ENCODE measurements around the gene PLET1. TPM values are rescaled to one million over a fixed set of nuclear protein-coding genes. Genes with fewer than 3 reads are reported as not detected.

Gene PLET1, protein sequence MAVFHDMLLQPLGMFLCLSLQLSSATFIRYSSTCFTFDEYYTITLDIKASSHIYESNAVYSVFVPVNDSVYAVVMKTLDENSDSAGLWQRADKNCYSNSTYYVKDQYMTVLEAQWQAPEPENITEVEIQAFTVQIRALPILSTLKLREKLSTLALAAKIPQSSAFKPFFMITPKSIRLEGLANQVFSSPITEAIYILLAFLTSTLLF
- total RNA-seq = not detected

DNA sequence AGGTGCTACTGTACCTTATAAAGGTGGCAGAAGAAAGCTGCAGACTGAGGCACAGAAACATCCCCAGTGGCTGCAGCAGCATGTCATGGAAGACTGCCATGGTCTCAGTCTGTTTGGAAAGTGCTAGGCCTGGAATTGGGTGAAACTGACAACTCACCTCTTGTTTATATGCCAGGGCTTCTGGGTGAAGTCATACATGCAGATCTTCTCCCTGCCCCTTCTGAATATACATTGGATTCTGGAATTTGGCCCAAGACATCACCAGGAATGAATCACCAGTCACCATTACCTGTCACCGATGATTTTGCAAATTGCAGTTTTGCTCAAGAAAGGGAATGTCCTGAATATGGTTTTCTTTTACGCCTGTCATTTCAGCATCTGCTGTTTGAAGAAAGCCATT lies at the start of gene PLET1:
TSS of gene PLET1 (minus strand) at position 371 of the 400 bp plus-strand sequence. CDS start at position 100, 271 bp downstream.
- POLR2A ChIA-PET = no interaction called here
- intact Hi-C loops (cut with DNase I, micrococcal nuclease) = no loop called here
- H3K27ac Mint-ChIP-seq = no peak within 1 kb of the TSS
- no peaks in the 10 kb centered on the region for H3K9me3 Mint-ChIP-seq (ENCODE audit: low read depth)
- H3K4me1 Mint-ChIP-seq = no peaks in the 10 kb centered on the region
- no peak within 1 kb of the TSS for H3K4me3 Mint-ChIP-seq
- ATAC-seq (no peak), DNase-seq (no peak)
- H3K27me3 Mint-ChIP-seq = no peaks in the 10 kb centered on the region
- H3K36me3 Mint-ChIP-seq (ENCODE audit: low read depth) = no peaks in the 10 kb centered on the region
- CTCF ChIA-PET = no interaction called here

DNA sequence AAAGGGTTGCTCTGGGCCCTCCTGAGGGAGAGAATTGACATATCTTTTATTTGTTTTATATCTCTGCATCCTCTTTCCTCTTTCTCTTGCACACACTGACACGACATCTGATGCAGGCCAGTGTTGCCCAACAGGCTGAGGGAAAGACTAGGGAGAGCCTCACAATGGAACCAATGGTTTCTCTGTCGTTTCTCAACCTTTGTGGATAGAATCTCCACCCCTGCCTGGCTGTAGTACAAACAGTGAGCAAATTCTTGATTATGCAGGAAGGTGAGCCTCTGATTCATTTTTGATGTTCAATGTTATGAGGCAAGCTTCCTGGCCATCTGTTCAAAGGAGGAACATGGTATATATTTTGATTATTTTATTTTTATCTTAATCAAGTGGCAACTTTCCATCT lies 49.8 kb upstream of the PLET1 start:
- Mint-ChIP-seq H3K27ac (no peak overlapping the region), H3K27me3 (no peaks in the 10 kb centered on the region), H3K36me3 (ENCODE audit: low read depth) (peaks cover 1% of the 10 kb centered on the region), H3K4me3 (no peak overlapping the region), H3K4me1 (peaks cover 4% of the 10 kb centered on the region), H3K9me3 (ENCODE audit: low read depth) (peaks cover 7% of the 10 kb centered on the region)
- no peak for ATAC-seq
- ChIA-PET POLR2A (no interaction called here), CTCF (interaction anchor here (0.8 kb wide), 1 partner anchor 305 kb away, joined by 3 read pairs; no protein-coding TSS in a partner anchor)
- no peak for DNase-seq
- intact Hi-C loops (cut with DNase I, micrococcal nuclease) = no loop called here

DNA sequence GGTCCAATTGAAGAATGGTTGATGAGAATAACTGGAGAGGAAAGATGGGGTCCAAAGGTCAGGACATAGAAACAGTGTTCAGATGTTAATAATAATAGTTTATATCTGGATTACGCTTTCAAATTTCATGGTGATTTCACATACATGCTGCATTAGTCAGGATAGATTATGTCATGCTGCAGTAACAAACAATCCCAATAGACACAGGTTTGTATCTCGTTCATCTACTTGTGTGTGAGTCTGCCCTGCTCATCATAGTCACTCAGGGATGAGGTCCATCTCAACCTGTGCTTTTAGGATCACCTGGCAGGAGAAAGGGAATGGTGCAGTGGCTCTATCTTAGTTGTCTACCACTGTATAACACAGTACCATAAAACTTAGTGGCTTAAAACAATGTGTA lies 48.0 kb upstream of the PLET1 start:
- ChIA-PET CTCF (no interaction called here), POLR2A (no interaction called here)
- Mint-ChIP-seq H3K36me3 (ENCODE audit: low read depth) (peaks cover 1% of the 10 kb centered on the region), H3K9me3 (ENCODE audit: low read depth) (peaks cover 7% of the 10 kb centered on the region), H3K27me3 (no peaks in the 10 kb centered on the region), H3K4me3 (no peak overlapping the region), H3K27ac (no peak overlapping the region), H3K4me1 (no peaks in the 10 kb centered on the region)
- intact Hi-C loops (cut with DNase I, micrococcal nuclease) = no loop called here
- ATAC-seq (no peak), DNase-seq (no peak)

DNA sequence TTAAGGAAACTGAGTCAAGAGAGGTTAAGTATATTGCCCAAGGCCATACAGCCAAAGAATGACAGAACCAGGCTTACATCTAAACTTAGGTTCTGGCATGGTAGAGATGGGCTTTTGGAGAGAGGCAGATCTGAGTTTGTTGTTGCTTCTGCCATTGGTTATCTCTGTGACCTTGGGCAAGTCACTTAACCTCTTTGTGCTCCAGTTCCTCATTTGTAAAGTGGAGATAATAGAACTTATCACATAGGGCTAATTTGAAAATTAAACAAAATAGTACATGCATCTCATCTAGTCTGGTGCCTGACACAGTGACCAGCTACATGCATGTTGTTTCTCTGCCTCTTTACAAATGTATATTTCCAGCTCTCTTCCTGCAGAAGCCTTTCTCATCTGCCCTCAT lies 47.0 kb upstream of the PLET1 start:
- Mint-ChIP-seq H3K4me1 (no peaks in the 10 kb centered on the region), H3K4me3 (no peak overlapping the region), H3K9me3 (ENCODE audit: low read depth) (peaks cover 7% of the 10 kb centered on the region), H3K27ac (no peak overlapping the region), H3K27me3 (no peaks in the 10 kb centered on the region), H3K36me3 (ENCODE audit: low read depth) (peaks cover 3% of the 10 kb centered on the region)
- ATAC-seq = no peak
- intact Hi-C loops (cut with DNase I, micrococcal nuclease) = no loop called here
- no peak for DNase-seq
- ChIA-PET CTCF (no interaction called here), POLR2A (no interaction called here)

DNA sequence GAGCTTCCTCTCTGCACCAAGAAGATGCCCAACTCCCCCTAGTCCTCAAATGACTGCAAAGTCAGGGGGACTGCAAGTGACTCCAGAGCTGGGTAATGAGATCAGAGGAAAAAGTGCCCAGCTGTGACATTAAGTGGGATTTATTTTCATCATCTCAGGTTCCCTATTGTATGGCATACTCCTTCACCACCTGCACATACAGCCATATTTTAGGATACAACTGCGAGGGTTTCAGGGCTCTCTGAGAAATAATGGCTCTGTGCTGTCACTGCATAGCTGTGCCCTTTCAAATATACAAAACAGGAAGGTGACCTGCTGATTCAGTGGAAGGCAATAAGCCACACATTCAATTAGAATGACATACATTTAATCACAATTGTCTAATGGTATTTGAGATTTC lies 45.6 kb upstream of the PLET1 start:
- Mint-ChIP-seq H3K36me3 (ENCODE audit: low read depth) (peaks cover 3% of the 10 kb centered on the region), H3K4me1 (peaks cover 6% of the 10 kb centered on the region), H3K4me3 (no peak overlapping the region), H3K27me3 (no peaks in the 10 kb centered on the region), H3K9me3 (ENCODE audit: low read depth) (peaks cover 7% of the 10 kb centered on the region), H3K27ac (no peak overlapping the region)
- DNase-seq (no peak), ATAC-seq (no peak)
- CTCF ChIA-PET = no interaction called here
- POLR2A ChIA-PET = no interaction called here
- intact Hi-C loops (cut with DNase I, micrococcal nuclease) = no loop called here

DNA sequence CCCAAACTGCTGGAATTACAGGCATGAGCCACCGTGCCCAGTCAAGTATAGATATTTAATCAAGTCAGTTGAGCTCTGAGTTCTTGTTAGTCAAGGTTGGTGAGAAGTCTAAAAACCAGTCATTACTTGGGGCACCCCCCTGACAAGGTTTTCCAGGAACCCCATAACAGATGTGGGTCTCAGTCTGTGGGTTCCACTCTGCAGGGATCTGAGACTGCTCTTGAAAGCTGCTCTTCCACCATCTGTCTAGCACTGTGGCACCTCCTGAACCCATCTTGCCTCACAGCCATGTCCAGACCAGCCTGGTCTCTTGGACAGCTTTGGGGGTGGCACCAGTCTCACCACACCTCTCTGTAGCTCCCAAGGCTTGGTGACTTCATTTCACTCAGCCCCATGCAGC lies 44.3 kb upstream of the PLET1 start:
- peaks cover 7% of the 10 kb centered on the region for H3K9me3 Mint-ChIP-seq (ENCODE audit: low read depth)
- ChIA-PET CTCF (interaction anchor here (1.2 kb wide), 1 partner anchor 9 kb away, joined by 3 read pairs; no protein-coding TSS in a partner anchor), POLR2A (no interaction called here)
- peaks cover 8% of the 10 kb centered on the region for H3K4me1 Mint-ChIP-seq
- no peaks in the 10 kb centered on the region for H3K27me3 Mint-ChIP-seq
- peaks cover 3% of the 10 kb centered on the region for H3K36me3 Mint-ChIP-seq (ENCODE audit: low read depth)
- DNase-seq (no peak), ATAC-seq (peak; percentile 57)
- no peak overlapping the region for H3K4me3 Mint-ChIP-seq
- intact Hi-C loops (cut with DNase I, micrococcal nuclease) = no loop called here
- no peak overlapping the region for H3K27ac Mint-ChIP-seq

DNA sequence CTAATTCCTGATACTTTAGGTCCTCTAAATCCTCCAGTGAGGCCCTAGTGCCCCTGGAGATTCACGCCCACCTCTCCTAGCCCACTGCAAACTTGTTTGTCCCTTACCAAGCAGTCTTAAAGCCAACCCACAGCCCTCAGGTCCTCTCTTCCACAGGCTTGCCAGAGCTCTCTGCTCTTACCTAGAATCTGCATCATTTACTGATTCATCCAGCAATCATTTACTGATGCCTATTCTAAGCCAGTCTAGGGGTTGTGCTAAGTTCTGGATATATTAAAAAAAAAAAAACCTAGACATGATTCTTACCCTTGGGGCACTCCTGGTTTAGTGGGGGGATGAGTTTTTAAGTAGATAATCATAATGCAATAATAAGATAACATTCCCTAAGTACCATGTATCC lies 43.0 kb upstream of the PLET1 start:
- DNase-seq = no peak
- CTCF ChIA-PET = no interaction called here
- Mint-ChIP-seq H3K4me3 (no peak overlapping the region), H3K4me1 (peaks cover 12% of the 10 kb centered on the region), H3K36me3 (ENCODE audit: low read depth) (peaks cover 3% of the 10 kb centered on the region), H3K9me3 (ENCODE audit: low read depth) (peaks cover 3% of the 10 kb centered on the region), H3K27ac (no peak overlapping the region), H3K27me3 (no peaks in the 10 kb centered on the region)
- intact Hi-C loops (cut with DNase I, micrococcal nuclease) = no loop called here
- no peak for ATAC-seq
- POLR2A ChIA-PET = no interaction called here

DNA sequence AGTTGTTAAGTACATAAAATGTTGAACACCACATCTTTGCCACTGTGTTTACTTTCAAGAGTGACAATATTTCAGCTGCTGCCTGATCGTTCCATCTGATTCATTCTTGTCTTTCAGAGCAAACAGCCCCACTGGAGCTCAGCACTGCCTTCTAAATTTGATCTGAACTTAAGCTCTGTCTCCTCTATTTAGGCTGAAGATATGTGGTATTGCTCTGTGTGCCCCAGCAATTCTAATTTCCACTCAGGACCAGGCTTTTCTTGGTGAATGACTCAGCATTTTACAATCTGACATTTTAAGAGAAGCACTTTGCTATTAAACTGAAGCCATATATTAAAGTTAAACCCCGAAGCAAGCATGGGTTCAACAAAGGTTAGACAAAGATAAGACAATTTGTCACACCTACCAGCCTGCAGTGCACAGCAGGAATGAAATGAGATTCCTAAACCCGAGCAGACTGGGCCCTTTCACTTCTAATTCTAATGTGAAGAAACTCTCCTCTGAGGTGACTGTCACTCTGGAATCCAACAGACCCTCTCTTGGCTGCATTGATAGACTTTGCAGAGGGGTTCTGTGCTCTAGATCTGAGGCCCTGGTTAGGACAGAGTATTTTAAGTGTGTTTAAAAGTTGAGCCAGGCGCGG lies 41.7 kb upstream of the PLET1 start:
- Mint-ChIP-seq H3K27ac (peak overlapping the region; percentile 51), H3K4me3 (no peak overlapping the region)
- DNase-seq = no peak

DNA sequence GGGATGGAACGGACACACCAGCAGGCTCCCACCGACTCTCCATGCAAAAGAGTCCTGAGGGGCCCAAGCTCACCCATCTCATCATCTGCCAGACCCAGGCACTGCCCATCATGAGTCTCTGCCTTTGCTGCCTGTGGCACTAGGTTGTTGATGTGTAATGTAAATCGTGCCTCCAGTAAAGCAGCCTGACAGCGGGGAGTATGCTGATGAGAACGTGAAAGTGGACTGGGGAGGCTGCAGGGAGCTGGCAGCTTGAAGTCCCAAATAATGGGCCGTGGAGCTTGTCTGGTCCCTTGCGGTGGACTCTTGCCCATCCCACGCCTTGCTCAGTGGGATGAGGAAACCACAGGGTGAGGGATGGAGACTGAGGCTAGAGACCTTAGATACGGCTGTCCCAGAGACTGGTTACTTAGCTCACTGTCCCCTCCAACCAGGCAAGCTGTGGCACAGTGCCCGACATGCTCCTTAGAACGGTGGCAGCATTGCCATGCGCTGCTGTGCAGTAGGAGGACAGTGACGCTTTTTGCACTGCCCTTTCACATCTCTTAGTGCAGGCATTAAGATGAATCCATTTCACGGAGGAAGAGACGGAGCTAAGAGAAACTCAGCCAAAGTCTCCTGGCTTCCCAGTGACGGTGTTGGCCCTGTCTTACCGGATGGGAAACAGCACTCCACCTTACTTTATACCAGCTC lies 39.6 kb upstream of the PLET1 start:
- ChIA-PET CTCF (interaction anchor here (0.6 to 1.4 kb wide), 5 partner anchors 34 to 1722 kb away, joined by 3 to 4 read pairs (median 3); no protein-coding TSS in a partner anchor), POLR2A (no interaction called here)
- H3K27ac Mint-ChIP-seq = no peak overlapping the region
- peaks cover 3% of the 10 kb centered on the region for H3K36me3 Mint-ChIP-seq (ENCODE audit: low read depth)
- no peak overlapping the region for H3K4me3 Mint-ChIP-seq
- intact Hi-C loops (cut with DNase I, micrococcal nuclease) = no loop called here
- peaks cover 40% of the 10 kb centered on the region for H3K4me1 Mint-ChIP-seq
- H3K9me3 Mint-ChIP-seq (ENCODE audit: low read depth) = no peaks in the 10 kb centered on the region
- H3K27me3 Mint-ChIP-seq = no peaks in the 10 kb centered on the region
- DNase-seq = no peak
- ATAC-seq = no peak

More for the DNA sequence above, 41.7 kb upstream of the PLET1 start:
- no peak for ATAC-seq
- H3K36me3 Mint-ChIP-seq (ENCODE audit: low read depth) = peaks cover 3% of the 10 kb centered on the region
- intact Hi-C loops (cut with DNase I, micrococcal nuclease) = no loop called here
- H3K9me3 Mint-ChIP-seq (ENCODE audit: low read depth) = no peaks in the 10 kb centered on the region
- ChIA-PET POLR2A (no interaction called here), CTCF (interaction anchor here (0.9 kb wide), 1 partner anchor 19 kb away, joined by 3 read pairs; no protein-coding TSS in a partner anchor)
- peaks cover 25% of the 10 kb centered on the region for H3K4me1 Mint-ChIP-seq
- H3K27me3 Mint-ChIP-seq = no peaks in the 10 kb centered on the region

DNA sequence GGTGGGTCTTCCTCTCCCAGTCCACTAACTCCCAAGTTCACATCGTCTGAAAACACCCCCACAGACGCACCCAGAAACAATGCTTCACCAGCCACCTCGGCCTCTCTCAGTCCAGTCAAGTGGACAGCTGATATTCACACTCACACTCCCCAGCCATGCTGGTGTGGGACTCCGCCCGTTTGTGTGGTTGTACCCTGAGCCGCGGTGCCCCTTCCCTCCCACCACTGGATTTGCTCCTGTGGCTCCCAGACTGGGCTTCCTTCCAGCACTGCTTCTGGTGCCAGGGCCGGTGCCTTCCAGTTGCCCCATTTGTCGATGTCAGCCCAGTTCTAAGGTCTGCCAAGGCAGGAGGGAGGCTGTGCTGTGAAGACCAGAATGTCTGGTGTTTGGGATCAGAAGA lies 37.9 kb upstream of the PLET1 start:
- ATAC-seq = no peak
- intact Hi-C loops (cut with DNase I, micrococcal nuclease) = loop anchor here in 1 of 2 experiments (10.0 kb wide), 1 partner anchor 496 kb away; no protein-coding TSS in a partner anchor
- POLR2A ChIA-PET = no interaction called here
- no peak for DNase-seq
- Mint-ChIP-seq H3K4me3 (no peak overlapping the region), H3K36me3 (ENCODE audit: low read depth) (peaks cover 3% of the 10 kb centered on the region), H3K4me1 (peaks cover 45% of the 10 kb centered on the region), H3K27ac (peak overlapping the region; percentile 65), H3K9me3 (ENCODE audit: low read depth) (no peaks in the 10 kb centered on the region), H3K27me3 (no peaks in the 10 kb centered on the region)
- CTCF ChIA-PET = no interaction called here

DNA sequence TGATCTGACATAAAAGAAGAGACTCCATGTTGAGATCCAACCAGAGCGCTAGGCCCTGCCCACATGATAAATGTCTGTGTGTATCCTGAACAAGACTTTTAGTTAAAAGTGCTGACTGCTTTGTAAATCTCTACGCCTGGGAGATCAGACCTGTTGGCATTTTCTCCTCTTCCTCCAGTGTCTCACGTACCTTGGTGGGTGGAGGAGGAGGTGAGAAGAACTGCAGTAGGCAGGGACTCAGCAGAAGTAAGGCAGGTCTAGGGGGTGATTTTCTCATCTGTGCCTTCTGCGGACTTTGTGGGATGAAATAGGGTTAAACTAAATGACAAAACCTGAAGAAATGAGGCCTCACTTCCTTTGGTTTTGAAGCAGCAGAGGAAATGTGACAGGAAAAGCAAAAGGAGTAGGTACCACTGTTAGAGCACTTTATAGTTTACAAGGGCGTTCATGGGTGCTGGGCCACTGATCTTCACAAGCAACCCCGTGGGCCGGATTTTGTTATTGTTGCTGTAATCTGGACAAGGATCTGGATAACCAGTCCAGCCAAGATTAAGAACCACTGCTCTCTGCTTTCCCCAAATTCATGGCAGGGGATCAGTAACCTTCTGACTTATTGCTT lies 36.7 kb upstream of the PLET1 start:
- peak overlapping the region; percentile 92 for H3K27ac Mint-ChIP-seq
- H3K9me3 Mint-ChIP-seq (ENCODE audit: low read depth) = no peaks in the 10 kb centered on the region
- H3K36me3 Mint-ChIP-seq (ENCODE audit: low read depth) = no peaks in the 10 kb centered on the region
- CTCF ChIA-PET = no interaction called here
- DNase-seq (peak; percentile 78), ATAC-seq (peak; percentile 95)
- intact Hi-C loops (cut with DNase I, micrococcal nuclease) = loop anchor here in 1 of 2 experiments (10.0 kb wide), 1 partner anchor 497 kb away; no protein-coding TSS in a partner anchor
- H3K27me3 Mint-ChIP-seq = no peaks in the 10 kb centered on the region
- peak overlapping the region; percentile 32 for H3K4me3 Mint-ChIP-seq
- POLR2A ChIA-PET = no interaction called here
- peaks cover 47% of the 10 kb centered on the region for H3K4me1 Mint-ChIP-seq

Measured in activated CD4-positive, alpha-beta T cell treated with anti-CD3 and anti-CD28 coated beads for 36 hours (primary cell).